Measurements from ENCODE around the gene ZNF629. TPM values are rescaled to one million over a fixed set of nuclear protein-coding genes. Genes with fewer than 3 reads are reported as not detected.

The ZNF629 gene
- total RNA-seq, 4 donors from 2014 or later: 9.1 to 12.7 (median 10.3) TPM

GRCh38 chr16:30768583-30769181, 18.3 kb downstream of the ZNF629 start:
- Histone ChIP-seq H3K4me3 (no peak overlapping the region), H3K4me1 (peaks cover under 1 to 2% of the 10 kb centered on the region in 2 donors), H3K27me3 (no peaks in the 10 kb centered on the region), H3K9me3 (no peaks in the 10 kb centered on the region), H3K36me3 (peaks cover 4 to 100% of the 10 kb centered on the region in 2 donors), H3K27ac (no peak overlapping the region)
- no peak for TF ChIP-seq POLR2A (IDR thresholded peaks at IDR 0.05)
- TF ChIP-seq CTCF (IDR thresholded peaks at IDR 0.05 in 4 of 5, conservative IDR thresholded peaks at IDR 0.05 in 1 of 5): no peak
- ATAC-seq (no peak), DNase-seq (peak in 1 of 2 donors; percentile 5)
- in situ Hi-C loops (cut with MboI; ENCODE audit: low sequenced_read_pairs in 4 of 4) (no loop called here), intact Hi-C loops (cut with DNase I; ENCODE audit: low total_unique reads) (no loop called here)

- ATAC-seq: no peak
- Histone ChIP-seq H3K27ac (no peak overlapping the region), H3K36me3 (peaks cover 4 to 99% of the 10 kb centered on the region in 2 donors), H3K4me3 (no peak overlapping the region), H3K9me3 (no peaks in the 10 kb centered on the region), H3K27me3 (no peaks in the 10 kb centered on the region), H3K4me1 (peaks cover 8 to 9% of the 10 kb centered on the region in 2 donors)
- in situ Hi-C loops (cut with MboI; ENCODE audit: low sequenced_read_pairs in 4 of 4) (no loop called here), intact Hi-C loops (cut with DNase I; ENCODE audit: low total_unique reads) (no loop called here)
- DNase-seq: no peak
- TF ChIP-seq POLR2A (IDR thresholded peaks at IDR 0.05) (no peak), CTCF (IDR thresholded peaks at IDR 0.05 in 4 of 5, conservative IDR thresholded peaks at IDR 0.05 in 1 of 5) (no peak)
These were observed 19.1 kb downstream of the ZNF629 start for GRCh38 chr16:30767767-30768465.

- in situ Hi-C loops (cut with MboI; ENCODE audit: low sequenced_read_pairs in 4 of 4) (no loop called here), intact Hi-C loops (cut with DNase I; ENCODE audit: low total_unique reads) (no loop called here)
- H3K4me1 ChIP-seq: peaks cover 12% of the 10 kb centered on the region in 2 donors
- H3K27ac ChIP-seq: no peak overlapping the region
- DNase-seq (no peak), ATAC-seq (no peak)
- no peak for TF ChIP-seq POLR2A (IDR thresholded peaks at IDR 0.05)
- no peak for TF ChIP-seq CTCF (IDR thresholded peaks at IDR 0.05 in 4 of 5, conservative IDR thresholded peaks at IDR 0.05 in 1 of 5)
- peaks cover under 1 to 89% of the 10 kb centered on the region in 2 donors for H3K36me3 ChIP-seq
- no peaks in the 10 kb centered on the region for H3K27me3 ChIP-seq
- no peak overlapping the region for H3K4me3 ChIP-seq
- H3K9me3 ChIP-seq: no peaks in the 10 kb centered on the region
These were observed 20.1 kb downstream of the ZNF629 start for GRCh38 chr16:30766933-30767284.

- H3K27me3 ChIP-seq: no peaks in the 10 kb centered on the region
- no peak for ATAC-seq
- no peak overlapping the region for H3K27ac ChIP-seq
- TF ChIP-seq CTCF (IDR thresholded peaks at IDR 0.05 in 4 of 5, conservative IDR thresholded peaks at IDR 0.05 in 1 of 5) (no peak), POLR2A (IDR thresholded peaks at IDR 0.05) (no peak)
- H3K9me3 ChIP-seq: no peaks in the 10 kb centered on the region
- H3K36me3 ChIP-seq: peaks cover 0 to 83% of the 10 kb centered on the region in 2 donors
- H3K4me1 ChIP-seq: peaks cover 12 to 15% of the 10 kb centered on the region in 2 donors
- H3K4me3 ChIP-seq: no peak overlapping the region
- DNase-seq: no peak
- intact Hi-C loops (cut with DNase I; ENCODE audit: low total_unique reads) (no loop called here), in situ Hi-C loops (cut with MboI; ENCODE audit: low sequenced_read_pairs in 4 of 4) (no loop called here)
These were observed 20.6 kb downstream of the ZNF629 start for GRCh38 chr16:30766206-30766932.

All from gastrocnemius medialis (tissue), 4 donors.